HG02798 (cell line): Measurements from ENCODE around the gene CDC27.
"Not testable (repeated sequence)": the region's sequence is repeated elsewhere in the genome, so short reads cannot be mapped to it uniquely, and the experiment has no call there.

ENCODE experiments used
- ATAC-seq: cut with Tn5 transposase; IDR thresholded peaks from one replicate; pipeline ENCODE4 v1.9.1; 2021; ENCODE audit warnings: mild to moderate bottlenecking; ENCODE audit not compliant: unreplicated experiment, poor library complexity

Gene CDC27

GRCh38 chr17:47077576-47077975, 111.5 kb downstream of the CDC27 start:
- no peak for ATAC-seq

GRCh38 chr17:47076171-47076570, 112.9 kb downstream of the CDC27 start:
- no peak for ATAC-seq

- not testable (repeated sequence) for ATAC-seq
These were observed 114.7 kb downstream of the CDC27 start for GRCh38 chr17:47074361-47074760.

GRCh38 chr17:47073629-47074028, 115.5 kb downstream of the CDC27 start:
- ATAC-seq, result not testable (repeated sequence)

GRCh38 chr17:47072886-47073285, 116.2 kb downstream of the CDC27 start:
- ATAC-seq, result no peak

- not testable (repeated sequence) for ATAC-seq
These were observed 117.9 kb downstream of the CDC27 start for GRCh38 chr17:47071171-47071570.

- ATAC-seq, result not testable (repeated sequence)
These were observed 118.8 kb downstream of the CDC27 start for GRCh38 chr17:47070266-47070665.
